Mesothelial cell of epicardium (in vitro differentiated cells): ENCODE measurements around the gene PDE4D. TPM values are rescaled to one million over a fixed set of nuclear protein-coding genes. Genes with fewer than 3 reads are reported as not detected.

Experiments
- DNase-seq, 2 experiments: peaks; one replicate each; pipeline ENCODE4 v3.0.0; 2021; ENCODE audit warnings: low spot score in 2 of 2; ENCODE audit not compliant: unreplicated experiment in 2 of 2
- H3K27ac Mint-ChIP-seq: 2 replicates; pipeline ENCODE4 v1.8.0; 2021; ENCODE audit warnings: mixed read lengths
- H3K27me3 Mint-ChIP-seq: 2 replicates; pipeline ENCODE4 v1.8.0; 2021; ENCODE audit warnings: low read depth, mixed read lengths
- H3K36me3 Mint-ChIP-seq: 2 replicates; pipeline ENCODE4 v1.8.0; 2021; ENCODE audit warnings: mixed read lengths
- H3K4me1 Mint-ChIP-seq: 2 replicates; pipeline ENCODE4 v1.8.0; 2021; ENCODE audit warnings: mixed read lengths
- H3K4me3 Mint-ChIP-seq: 2 replicates; pipeline ENCODE4 v1.8.0; 2021; ENCODE audit warnings: mild to moderate bottlenecking, moderate library complexity, mixed read lengths
- H3K9me3 Mint-ChIP-seq: 2 replicates; pipeline ENCODE4 v1.8.0; 2021; ENCODE audit warnings: mixed read lengths
- total RNA-seq: library from RNA; stranded (reverse); gene quantifications from 3 replicates; pipeline ENCODE4 v1.2.1, GENCODE V29; 2021
- TF ChIP-seq, protein P1 (sequence below): fragments of 200-600 bp; sonication (generic); IDR thresholded peaks from one replicate; pipeline ENCODE4 v1.5.0; 2021; ENCODE audit warnings: antibody characterized with exemption; ENCODE audit not compliant: unreplicated experiment

PDE4D gene
- total RNA-seq, 1 donor from 2014 or later: 105 TPM

- H3K27me3 Mint-ChIP-seq: no peaks in the 10 kb centered on the region
Measured at GRCh38 chr5:59199868-59200267, 693.7 kb downstream of the PDE4D start.

GRCh38 chr5:59198832-59199231, 694.7 kb downstream of the PDE4D start:
- H3K4me3 Mint-ChIP-seq: no peak overlapping the region
- H3K4me1 Mint-ChIP-seq: peaks cover 5% of the 10 kb centered on the region

More at GRCh38 chr5:59199868-59200267, 693.7 kb downstream of the PDE4D start:
- no peak for DNase-seq
- Mint-ChIP-seq H3K4me1 (no peaks in the 10 kb centered on the region), H3K36me3 (peaks cover 8% of the 10 kb centered on the region), H3K9me3 (peaks cover 3% of the 10 kb centered on the region), H3K27ac (no peak overlapping the region), H3K4me3 (no peak overlapping the region)
- TF ChIP-seq, protein P1, sequence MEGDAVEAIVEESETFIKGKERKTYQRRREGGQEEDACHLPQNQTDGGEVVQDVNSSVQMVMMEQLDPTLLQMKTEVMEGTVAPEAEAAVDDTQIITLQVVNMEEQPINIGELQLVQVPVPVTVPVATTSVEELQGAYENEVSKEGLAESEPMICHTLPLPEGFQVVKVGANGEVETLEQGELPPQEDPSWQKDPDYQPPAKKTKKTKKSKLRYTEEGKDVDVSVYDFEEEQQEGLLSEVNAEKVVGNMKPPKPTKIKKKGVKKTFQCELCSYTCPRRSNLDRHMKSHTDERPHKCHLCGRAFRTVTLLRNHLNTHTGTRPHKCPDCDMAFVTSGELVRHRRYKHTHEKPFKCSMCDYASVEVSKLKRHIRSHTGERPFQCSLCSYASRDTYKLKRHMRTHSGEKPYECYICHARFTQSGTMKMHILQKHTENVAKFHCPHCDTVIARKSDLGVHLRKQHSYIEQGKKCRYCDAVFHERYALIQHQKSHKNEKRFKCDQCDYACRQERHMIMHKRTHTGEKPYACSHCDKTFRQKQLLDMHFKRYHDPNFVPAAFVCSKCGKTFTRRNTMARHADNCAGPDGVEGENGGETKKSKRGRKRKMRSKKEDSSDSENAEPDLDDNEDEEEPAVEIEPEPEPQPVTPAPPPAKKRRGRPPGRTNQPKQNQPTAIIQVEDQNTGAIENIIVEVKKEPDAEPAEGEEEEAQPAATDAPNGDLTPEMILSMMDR: no peak

DNA sequence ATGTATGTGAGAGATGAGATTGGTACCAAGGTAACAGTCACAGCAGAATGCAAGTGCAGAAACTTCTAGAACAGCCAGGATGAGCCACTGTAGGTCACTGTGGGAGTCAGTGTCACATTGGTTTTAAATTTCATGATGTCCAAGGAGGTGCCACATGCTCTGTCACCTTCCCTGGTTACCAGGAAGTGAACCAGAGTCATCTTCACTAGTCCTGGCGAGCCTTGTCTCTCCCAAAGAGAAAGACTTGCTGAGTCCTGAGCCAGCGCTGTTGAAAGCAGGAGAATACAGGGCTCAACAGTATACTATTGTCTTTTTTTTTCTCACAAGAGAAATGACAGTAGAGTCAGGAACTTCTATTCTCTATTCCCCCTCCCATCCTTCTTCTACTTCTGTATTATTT, 695.2 kb downstream of the PDE4D start:
- Mint-ChIP-seq H3K9me3 (peaks cover 3% of the 10 kb centered on the region), H3K4me3 (no peak overlapping the region), H3K36me3 (peaks cover 12% of the 10 kb centered on the region), H3K27ac (peak overlapping the region; percentile 22), H3K27me3 (no peaks in the 10 kb centered on the region), H3K4me1 (peaks cover 6% of the 10 kb centered on the region)
- TF ChIP-seq, protein P1: no peak
- DNase-seq: no peak

More at GRCh38 chr5:59198832-59199231, 694.7 kb downstream of the PDE4D start:
- Mint-ChIP-seq H3K9me3 (peaks cover 3% of the 10 kb centered on the region), H3K36me3 (peaks cover 15% of the 10 kb centered on the region), H3K27ac (peak overlapping the region; percentile 22), H3K27me3 (no peaks in the 10 kb centered on the region)
- TF ChIP-seq, protein P1: no peak
- no peak for DNase-seq

GRCh38 chr5:59197911-59198310, 695.6 kb downstream of the PDE4D start:
- no peaks in the 10 kb centered on the region for H3K27me3 Mint-ChIP-seq
- H3K36me3 Mint-ChIP-seq: peaks cover 11% of the 10 kb centered on the region
- DNase-seq: no peak
- TF ChIP-seq, protein P1: no peak
- peaks cover 3% of the 10 kb centered on the region for H3K9me3 Mint-ChIP-seq
- H3K4me1 Mint-ChIP-seq: peaks cover 6% of the 10 kb centered on the region
- no peak overlapping the region for H3K4me3 Mint-ChIP-seq
- peak overlapping the region; percentile 48 for H3K27ac Mint-ChIP-seq

GRCh38 chr5:59193616-59194319, 699.8 kb downstream of the PDE4D start:
- DNase-seq: no peak
- TF ChIP-seq, protein P1: no peak
- Mint-ChIP-seq H3K4me3 (no peak overlapping the region), H3K36me3 (peaks cover 8% of the 10 kb centered on the region), H3K4me1 (peaks cover 16% of the 10 kb centered on the region), H3K27ac (peak overlapping the region; percentile 59), H3K9me3 (no peaks in the 10 kb centered on the region), H3K27me3 (no peaks in the 10 kb centered on the region)
